Liver (tissue), 9 donors: ENCODE measurements around the gene SMYD1. TPM values are rescaled to one million over a fixed set of nuclear protein-coding genes. Genes with fewer than 3 reads are reported as not detected.

ENCODE experiments used
- DNase-seq: peaks from one replicate; pipeline ENCODE4 v3.0.0-alpha.2; 2017; ENCODE audit warnings: low spot score
- H3K27ac ChIP-seq, 2 donors: one replicate each; pipeline ENCODE4 v1.7.0; 2013; ENCODE audit warnings: inconsistent platforms in 2 of 2, low read length in 2 of 2, control low read depth in 1 of 2, low read depth in 1 of 2, mild to moderate bottlenecking in 1 of 2
- H3K27me3 ChIP-seq, 4 donors: one replicate each; pipeline versions ENCODE4 v1.6.1 to v1.7.0; 2013; ENCODE audit warnings: low read length in 3 of 4, inconsistent platforms in 1 of 4, mild to moderate bottlenecking in 1 of 4, moderate library complexity in 1 of 4; ENCODE audit not compliant: control insufficient read depth in 4 of 4, insufficient read depth in 4 of 4
- H3K36me3 ChIP-seq, 4 donors: one replicate each; pipeline versions ENCODE4 v1.6.1 to v1.7.0; 2013; ENCODE audit warnings: low read length in 3 of 4, mild to moderate bottlenecking in 3 of 4, low read depth in 1 of 4, moderate library complexity in 1 of 4; ENCODE audit not compliant: control insufficient read depth in 4 of 4, insufficient read depth in 3 of 4
- H3K4me1 ChIP-seq, 4 donors: one replicate each; pipeline versions ENCODE4 v1.6.1 to v1.7.0; 2013; ENCODE audit warnings: low read length in 3 of 4, mild to moderate bottlenecking in 3 of 4, moderate library complexity in 1 of 4; ENCODE audit not compliant: control insufficient read depth in 4 of 4, insufficient read depth in 4 of 4
- H3K4me3 ChIP-seq, 3 donors: one replicate each; pipeline versions ENCODE4 v1.6.1 to v1.7.0; 2013; ENCODE audit warnings: low read length in 3 of 3, control low read depth in 1 of 3, low read depth in 1 of 3, mild to moderate bottlenecking in 1 of 3
- H3K9ac ChIP-seq, 2 donors: one replicate each; pipeline ENCODE4 v1.7.0; 2013; ENCODE audit warnings: low read length in 2 of 2, mild to moderate bottlenecking in 2 of 2, moderate library complexity in 2 of 2, control low read depth in 1 of 2, low read depth in 1 of 2
- H3K9me3 ChIP-seq, 4 donors: one replicate each; pipeline versions ENCODE4 v1.6.1 to v1.7.0; 2013; ENCODE audit warnings: low read length in 3 of 4; ENCODE audit not compliant: control insufficient read depth in 4 of 4
- CTCF ChIP-seq: fragments of 150-350 bp; IDR thresholded peaks from 2 replicates; pipeline ENCODE4 v1.5.1; 2017; ENCODE audit warnings: improper control_type of control experiment, low read depth, low read length; ENCODE audit not compliant: missing input control
- FOXA1 ChIP-seq: IDR thresholded peaks from 2 replicates; pipeline ENCODE4 v1.6.1; 2016; ENCODE audit warnings: antibody characterized with exemption
- FOXA2 ChIP-seq: IDR thresholded peaks from 2 replicates; pipeline ENCODE4 v1.6.1; 2016; ENCODE audit warnings: antibody characterized with exemption
- GABPA ChIP-seq, 2 donors: IDR thresholded peaks in 1 of 2; conservative IDR thresholded peaks in 1 of 2; 2 replicates each; pipeline ENCODE4 v1.6.1; 2016; ENCODE audit warnings: antibody characterized with exemption in 2 of 2, mild to moderate bottlenecking in 1 of 2, moderate library complexity in 1 of 2
- HNF4A ChIP-seq, 2 donors: conservative IDR thresholded peaks; 2 replicates each; pipeline ENCODE4 v1.6.1; 2016; ENCODE audit warnings: antibody characterized with exemption in 2 of 2, mild to moderate bottlenecking in 2 of 2
- HNF4G ChIP-seq: IDR thresholded peaks from 2 replicates; pipeline ENCODE4 v1.6.1; 2016; ENCODE audit warnings: antibody characterized with exemption
- JUND ChIP-seq, 2 donors: IDR thresholded peaks; 2 replicates each; pipeline ENCODE4 v1.6.1; 2016; ENCODE audit warnings: antibody characterized with exemption in 2 of 2
- NR2F2 ChIP-seq: IDR thresholded peaks from 2 replicates; pipeline ENCODE4 v1.6.1; 2016; ENCODE audit warnings: antibody characterized with exemption
- RAD21 ChIP-seq, 2 donors: IDR thresholded peaks; 2 replicates each; pipeline ENCODE4 v1.6.1; 2016; ENCODE audit warnings: antibody characterized with exemption in 2 of 2, mild to moderate bottlenecking in 2 of 2
- SP1 ChIP-seq: IDR thresholded peaks from 2 replicates; pipeline ENCODE4 v1.6.1; 2018; ENCODE audit warnings: antibody characterized with exemption, mild to moderate bottlenecking
- TAF1 ChIP-seq: conservative IDR thresholded peaks from 2 replicates; pipeline ENCODE4 v1.6.1; 2016; ENCODE audit warnings: antibody characterized with exemption, mild to moderate bottlenecking
- YY1 ChIP-seq: IDR thresholded peaks from 2 replicates; pipeline ENCODE4 v1.6.1; 2016; ENCODE audit warnings: antibody characterized with exemption, mild to moderate bottlenecking
- WGBS: extraction: QIAGEN DNeasy Blood & Tissue Kit; methylation state at CpG from one replicate; pipeline ENCODE4 v1.1.7; 2013; 5-methylcytosine and 5-hydroxymethylcytosine counted together
- polyA plus RNA-seq, 2 donors: library from polyadenylated mRNA; stranded (reverse) in 1 of 2; unstranded in 1 of 2; fragments of 200-250 nt in 1 of 2; fragments of >200 nt in 1 of 2; fragmentation: Nextera tagmentation in 1 of 2; extraction: Ambion mirVana in 1 of 2; gene quantifications; one replicate each; pipeline versions ENCODE4 v1.2.1 to v1.2.3, GENCODE V29; 2013 to 2015
- total RNA-seq, 2 donors: library from RNA; depleted of rRNA; stranded (reverse); fragments of >200 nt; gene quantifications; one replicate each; pipeline ENCODE4 v1.2.3, GENCODE V29; 2014
- TF ChIP-seq, protein P1 (sequence below): IDR thresholded peaks from 2 replicates; pipeline ENCODE4 v1.6.1; 2016; ENCODE audit warnings: antibody characterized with exemption
- TF ChIP-seq, protein P2 (sequence below): IDR thresholded peaks from 2 replicates; pipeline ENCODE4 v1.6.1; 2016; ENCODE audit warnings: antibody characterized with exemption
- donor health status: healthy.
- donor health status: healthy.
- donor health status: healthy.
- donor health status: healthy.
- donor health status: healthy.

SMYD1 gene
- total and polyA plus RNA-seq, 4 donors: not detected

DNA sequence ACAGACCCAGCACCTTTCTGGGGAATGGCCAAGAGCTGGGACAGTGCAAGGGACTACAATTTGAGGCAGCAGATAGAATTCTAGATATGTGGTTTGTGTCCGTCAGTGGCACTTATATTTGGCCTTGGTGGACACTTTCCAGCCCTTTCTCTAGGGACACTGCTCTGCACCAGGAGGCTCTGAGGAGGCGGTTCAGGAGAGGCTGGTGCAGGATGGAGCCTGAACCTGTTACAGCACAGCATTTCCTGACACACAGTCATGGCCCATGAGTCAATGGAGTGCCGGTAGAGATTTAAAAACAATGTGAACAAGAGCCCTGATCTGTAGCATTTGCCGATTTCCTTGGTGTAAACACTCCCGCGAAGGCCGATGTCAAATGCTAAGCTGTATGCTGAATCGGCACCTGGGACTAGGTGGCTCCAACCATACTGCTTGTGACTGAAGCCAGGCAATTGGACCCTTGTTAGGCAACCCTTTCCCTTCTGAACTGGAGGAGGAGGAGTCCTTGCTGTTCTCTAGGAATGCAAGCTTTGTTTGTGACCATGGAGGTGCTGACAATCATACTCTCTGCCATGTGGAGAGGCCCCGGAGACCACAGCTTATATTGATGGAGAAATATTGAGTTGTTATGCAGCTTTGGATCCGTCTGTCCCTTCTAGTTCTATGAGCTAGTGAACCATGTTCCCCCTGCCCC, 48.3 kb downstream of the SMYD1 start:
- TF ChIP-seq HNF4A (conservative IDR thresholded peaks at IDR 0.05) (no peak), NR2F2 (no peak), FOXA1 (no peak), JUND (IDR thresholded peaks at IDR 0.05) (no peak), FOXA2 (no peak), TAF1 (no peak)
- Histone ChIP-seq H3K36me3 (no peaks in the 10 kb centered on the region), H3K4me1 (peaks cover 0 to 3% (median 0%) of the 10 kb centered on the region in 4 donors), H3K9me3 (no peaks in the 10 kb centered on the region), H3K4me3 (no peak overlapping the region), H3K27ac (no peak overlapping the region), H3K9ac (no peak overlapping the region), H3K27me3 (no peaks in the 10 kb centered on the region)
- DNase-seq: no peak
- 82% methylated on average over 10 of the region's 10 CpGs for WGBS

DNA sequence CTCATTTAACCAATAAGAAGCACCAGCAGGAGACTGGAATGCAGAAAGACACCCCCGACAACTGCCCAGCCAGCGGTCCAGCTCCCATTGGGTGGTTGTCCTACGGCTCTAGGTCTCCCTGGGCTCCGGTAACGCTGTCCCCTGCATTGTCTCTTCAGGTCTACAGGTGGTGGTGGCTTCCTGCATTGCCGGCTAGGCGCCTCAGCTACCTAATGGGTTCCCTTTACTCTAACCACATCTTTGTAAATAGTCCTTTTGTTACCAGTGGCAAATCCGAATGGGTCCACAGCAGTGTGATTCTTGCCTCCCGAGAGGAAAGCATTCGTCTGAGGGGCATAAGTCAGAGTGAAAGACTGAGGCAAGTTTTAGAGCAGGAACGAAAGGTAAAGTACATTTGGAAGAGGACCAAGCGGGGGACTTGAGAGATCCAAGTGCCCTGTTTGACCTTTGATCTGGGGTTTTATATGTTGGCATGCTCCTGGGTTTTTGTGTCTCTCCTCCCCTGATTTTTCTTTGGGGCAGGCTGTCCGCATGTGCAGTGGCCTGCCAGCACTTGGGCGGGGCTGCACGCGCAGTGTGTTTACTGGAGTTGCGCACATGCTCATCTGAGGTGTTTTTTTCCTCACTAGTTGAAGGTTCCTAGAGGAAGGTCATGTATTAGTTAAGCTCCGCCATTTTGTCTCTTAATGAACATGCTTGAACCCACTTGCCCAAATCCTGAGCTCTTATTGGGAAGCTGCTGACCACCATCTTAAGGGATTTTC, 49.2 kb downstream of the SMYD1 start:
- Histone ChIP-seq H3K36me3 (no peaks in the 10 kb centered on the region), H3K27ac (no peak overlapping the region), H3K4me3 (no peak overlapping the region), H3K27me3 (no peaks in the 10 kb centered on the region), H3K9ac (no peak overlapping the region), H3K4me1 (peaks cover 0 to 3% (median 0%) of the 10 kb centered on the region in 4 donors), H3K9me3 (no peaks in the 10 kb centered on the region)
- no peak for TF ChIP-seq GABPA (IDR thresholded peaks at IDR 0.05 in 1 of 2, conservative IDR thresholded peaks at IDR 0.05 in 1 of 2)
- TF ChIP-seq, protein P1, sequence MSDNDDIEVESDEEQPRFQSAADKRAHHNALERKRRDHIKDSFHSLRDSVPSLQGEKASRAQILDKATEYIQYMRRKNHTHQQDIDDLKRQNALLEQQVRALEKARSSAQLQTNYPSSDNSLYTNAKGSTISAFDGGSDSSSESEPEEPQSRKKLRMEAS: peak; percentile 71
- DNase-seq: no peak
- WGBS: 79% methylated on average over 18 of the region's 18 CpGs

DNA sequence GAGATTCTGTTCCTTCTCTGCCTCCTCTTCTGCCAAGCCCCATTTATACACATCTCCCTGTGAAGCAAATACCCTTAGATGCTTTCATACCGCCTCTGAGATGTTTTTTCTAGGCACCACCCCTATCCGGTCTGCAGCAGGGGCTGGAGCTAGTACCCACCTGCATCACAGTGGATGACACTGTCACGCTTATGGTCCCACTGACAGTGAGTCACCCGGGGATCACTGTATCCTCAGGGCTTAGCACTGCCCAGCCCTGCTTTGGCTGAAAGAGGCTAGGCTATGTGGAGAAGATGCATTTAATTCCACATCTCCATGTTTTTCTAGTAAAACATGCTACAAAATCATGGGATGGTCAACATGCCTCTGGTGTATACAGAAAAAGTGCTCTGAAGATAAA, 50.3 kb downstream of the SMYD1 start:
- Histone ChIP-seq H3K9ac (no peak overlapping the region), H3K4me3 (no peak overlapping the region), H3K27ac (no peak overlapping the region), H3K36me3 (no peaks in the 10 kb centered on the region), H3K9me3 (no peaks in the 10 kb centered on the region), H3K4me1 (peaks cover 0 to 3% (median 0%) of the 10 kb centered on the region in 4 donors), H3K27me3 (no peaks in the 10 kb centered on the region)
- 82% methylated on average over 4 of the region's 4 CpGs for WGBS
- TF ChIP-seq YY1: no peak
- TF ChIP-seq JUND (IDR thresholded peaks at IDR 0.05): no peak
- TF ChIP-seq GABPA (IDR thresholded peaks at IDR 0.05 in 1 of 2, conservative IDR thresholded peaks at IDR 0.05 in 1 of 2): no peak
- no peak for TF ChIP-seq HNF4A (conservative IDR thresholded peaks at IDR 0.05)
- TF ChIP-seq HNF4G: no peak
- TF ChIP-seq RAD21 (IDR thresholded peaks at IDR 0.05): no peak
- TF ChIP-seq, protein P2, sequence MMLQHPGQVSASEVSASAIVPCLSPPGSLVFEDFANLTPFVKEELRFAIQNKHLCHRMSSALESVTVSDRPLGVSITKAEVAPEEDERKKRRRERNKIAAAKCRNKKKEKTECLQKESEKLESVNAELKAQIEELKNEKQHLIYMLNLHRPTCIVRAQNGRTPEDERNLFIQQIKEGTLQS: no peak
- TF ChIP-seq SP1: no peak
- no peak for TF ChIP-seq CTCF
- no peak for DNase-seq
